ENCODE data around the gene CCDC85B. TPM values are rescaled to one million over a fixed set of nuclear protein-coding genes. Genes with fewer than 3 reads are reported as not detected.

The CCDC85B gene
- total RNA-seq, 3 donors from 2014 or later (not counting 1 experiment from before 2014, with no cell fraction given): 22.6 to 36.1 (median 24.1) TPM

- DNase-seq (no peak), ATAC-seq (no peak)
- no peak for TF ChIP-seq CTCF (IDR thresholded peaks at IDR 0.05)
Observed at GRCh38 chr11:65911682-65912568, 21.5 kb downstream of the CCDC85B start.

GRCh38 chr11:65912845-65913244 is 22.4 kb downstream of the CCDC85B start:
- ATAC-seq (no peak), DNase-seq (no peak)
- Histone ChIP-seq H3K36me3 (ENCODE audit: control insufficient read depth, insufficient read depth, low read length) (peaks cover 3% of the 10 kb centered on the region), H3K4me3 (ENCODE audit: low read length) (no peak overlapping the region), H3K9me3 (ENCODE audit: control insufficient read depth, insufficient read depth, low read length) (no peaks in the 10 kb centered on the region), H3K27me3 (ENCODE audit: control insufficient read depth, insufficient read depth, low read length) (no peaks in the 10 kb centered on the region), H3K4me1 (ENCODE audit: control insufficient read depth, insufficient read depth, low read length) (peaks cover 30% of the 10 kb centered on the region), H3K27ac (ENCODE audit: low read length) (no peak overlapping the region)
- H3K9me3 Mint-ChIP-seq: no peaks in the 10 kb centered on the region
- peaks cover 15 to 30% of the 10 kb centered on the region in 2 donors for H3K4me1 Mint-ChIP-seq
- no peak overlapping the region for H3K27ac Mint-ChIP-seq
- 78% methylated on average over 4 of the region's 4 CpGs for WGBS (ENCODE audit: insufficient coverage)
- no peaks in the 10 kb centered on the region for H3K36me3 Mint-ChIP-seq
- TF ChIP-seq CTCF (IDR thresholded peaks at IDR 0.05): no peak
- intact Hi-C loops (cut with micrococcal nuclease): no loop called here
- H3K4me3 Mint-ChIP-seq: no peak overlapping the region
- H3K27me3 Mint-ChIP-seq (ENCODE audit: low read depth in 2 of 2): peaks cover 0 to 2% of the 10 kb centered on the region in 2 donors

More at GRCh38 chr11:65911682-65912568, 21.5 kb downstream of the CCDC85B start:
- 47% methylated on average over 13 of the region's 14 CpGs for WGBS (ENCODE audit: insufficient coverage)
- peaks cover 11 to 24% of the 10 kb centered on the region in 2 donors for H3K4me1 Mint-ChIP-seq
- H3K9me3 Mint-ChIP-seq: no peaks in the 10 kb centered on the region
- peaks cover under 1% of the 10 kb centered on the region for H3K36me3 ChIP-seq (ENCODE audit: control insufficient read depth, insufficient read depth, low read length)
- intact Hi-C loops (cut with micrococcal nuclease): no loop called here
- no peaks in the 10 kb centered on the region for H3K27me3 ChIP-seq (ENCODE audit: control insufficient read depth, insufficient read depth, low read length)
- no peaks in the 10 kb centered on the region for H3K9me3 ChIP-seq (ENCODE audit: control insufficient read depth, insufficient read depth, low read length)
- no peak overlapping the region for H3K27ac ChIP-seq (ENCODE audit: low read length)
- peaks cover 2% of the 10 kb centered on the region in 2 donors for H3K27me3 Mint-ChIP-seq (ENCODE audit: low read depth in 2 of 2)
- no peak overlapping the region for H3K4me3 Mint-ChIP-seq
- no peak overlapping the region for H3K27ac Mint-ChIP-seq
- H3K4me3 ChIP-seq (ENCODE audit: low read length): no peak overlapping the region
- peaks cover 20% of the 10 kb centered on the region for H3K4me1 ChIP-seq (ENCODE audit: control insufficient read depth, insufficient read depth, low read length)
- no peaks in the 10 kb centered on the region for H3K36me3 Mint-ChIP-seq

- Mint-ChIP-seq H3K9me3 (no peaks in the 10 kb centered on the region), H3K4me1 (peaks cover 18 to 36% of the 10 kb centered on the region in 2 donors), H3K36me3 (no peaks in the 10 kb centered on the region), H3K27me3 (ENCODE audit: low read depth in 2 of 2) (no peaks in the 10 kb centered on the region), H3K27ac (peak overlapping the region; percentile 43 to 65), H3K4me3 (no peak overlapping the region)
- Histone ChIP-seq H3K36me3 (ENCODE audit: control insufficient read depth, insufficient read depth, low read length) (peaks cover 3% of the 10 kb centered on the region), H3K27me3 (ENCODE audit: control insufficient read depth, insufficient read depth, low read length) (no peaks in the 10 kb centered on the region), H3K9me3 (ENCODE audit: control insufficient read depth, insufficient read depth, low read length) (no peaks in the 10 kb centered on the region), H3K4me3 (ENCODE audit: low read length) (no peak overlapping the region), H3K4me1 (ENCODE audit: control insufficient read depth, insufficient read depth, low read length) (peaks cover 41% of the 10 kb centered on the region), H3K27ac (ENCODE audit: low read length) (no peak overlapping the region)
- TF ChIP-seq CTCF (IDR thresholded peaks at IDR 0.05): no peak
- DNase-seq: no peak
- WGBS (ENCODE audit: insufficient coverage): 66% methylated on average over 10 of the region's 10 CpGs
- ATAC-seq: no peak
- intact Hi-C loops (cut with micrococcal nuclease): loop anchor here (5.0 kb wide), 1 partner anchor 58 kb away; the partner anchor contains the start of gene CFL1
Observed at GRCh38 chr11:65915101-65915820, 24.8 kb downstream of the CCDC85B start.

Measured in natural killer cell (primary cell).